AG04450 (cell line): Measurements from ENCODE around the gene PIGO. TPM values are rescaled to one million over a fixed set of nuclear protein-coding genes. Genes with fewer than 3 reads are reported as not detected.

Experiments used
- CTCF ChIA-PET: fragments of 300-600, 350-600 bp; formaldehyde crosslinking; extraction: SDS; loops from one replicate; lab custom pipeline; 2022; ENCODE audit warnings: antibody characterized with exemption, inconsistent platforms; lab: Charles Lee
- POLR2A ChIA-PET: fragments of 350-600 bp; formaldehyde crosslinking; extraction: SDS; loops from one replicate; lab custom pipeline; 2021; ENCODE audit warnings: antibody characterized with exemption, inconsistent platforms; lab: Yijun Ruan, JAX
- DNase-seq: peaks from one replicate; pipeline ENCODE4 v3.0.0-alpha.2; 2011; ENCODE audit warnings: low read depth, low spot score
- H3K27ac ChIP-seq: one replicate; pipeline ENCODE4 v1.5.1; 2012; ENCODE audit warnings: low read depth, low read length, control low read depth
- H3K27me3 ChIP-seq: one replicate; pipeline ENCODE4 v1.6.0; 2012; ENCODE audit warnings: low read length; ENCODE audit not compliant: control insufficient read depth, insufficient read depth
- H3K4me3 ChIP-seq: 2 replicates; pipeline ENCODE4 v1.5.1; 2011; ENCODE audit warnings: mild to moderate bottlenecking, low read depth, low read length, control low read depth
- H3K9me3 ChIP-seq: 2 replicates; pipeline ENCODE4 v1.5.1; 2012; ENCODE audit warnings: low read length; ENCODE audit not compliant: control insufficient read depth, insufficient read depth
- polyA plus RNA-seq: library from polyadenylated mRNA; depleted of rRNA; stranded (reverse); fragments of >200 nt; gene quantifications from 2 replicates; pipeline ENCODE4 v1.2.3, GENCODE V29; 2011
- TF ChIP-seq, protein P1 (sequence below): IDR thresholded peaks from 2 replicates; pipeline ENCODE4 v1.5.1; 2011; ENCODE audit warnings: low read depth, low read length, control low read depth, inconsistent platforms

The PIGO gene
- polyA plus RNA-seq, 1 experiment, result 14.3 TPM

DNA sequence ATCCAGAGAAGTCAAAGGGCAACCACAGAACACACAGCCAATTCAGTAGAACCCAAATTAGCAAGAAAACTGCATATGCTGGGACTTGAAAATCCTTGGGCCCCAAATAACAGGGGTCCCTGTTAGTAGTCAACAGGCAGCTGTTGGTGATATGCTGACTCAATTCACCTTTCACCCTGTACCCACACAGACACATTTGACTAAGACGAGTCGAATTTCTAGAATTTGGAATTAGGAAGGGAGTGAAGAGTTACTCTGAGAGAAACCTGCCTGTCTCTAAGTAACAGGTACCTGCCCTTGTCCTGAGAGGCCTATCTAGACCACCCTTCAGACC is 23.1 kb downstream of the PIGO start:
- DNase-seq, result no peak
- TF ChIP-seq, protein P1, sequence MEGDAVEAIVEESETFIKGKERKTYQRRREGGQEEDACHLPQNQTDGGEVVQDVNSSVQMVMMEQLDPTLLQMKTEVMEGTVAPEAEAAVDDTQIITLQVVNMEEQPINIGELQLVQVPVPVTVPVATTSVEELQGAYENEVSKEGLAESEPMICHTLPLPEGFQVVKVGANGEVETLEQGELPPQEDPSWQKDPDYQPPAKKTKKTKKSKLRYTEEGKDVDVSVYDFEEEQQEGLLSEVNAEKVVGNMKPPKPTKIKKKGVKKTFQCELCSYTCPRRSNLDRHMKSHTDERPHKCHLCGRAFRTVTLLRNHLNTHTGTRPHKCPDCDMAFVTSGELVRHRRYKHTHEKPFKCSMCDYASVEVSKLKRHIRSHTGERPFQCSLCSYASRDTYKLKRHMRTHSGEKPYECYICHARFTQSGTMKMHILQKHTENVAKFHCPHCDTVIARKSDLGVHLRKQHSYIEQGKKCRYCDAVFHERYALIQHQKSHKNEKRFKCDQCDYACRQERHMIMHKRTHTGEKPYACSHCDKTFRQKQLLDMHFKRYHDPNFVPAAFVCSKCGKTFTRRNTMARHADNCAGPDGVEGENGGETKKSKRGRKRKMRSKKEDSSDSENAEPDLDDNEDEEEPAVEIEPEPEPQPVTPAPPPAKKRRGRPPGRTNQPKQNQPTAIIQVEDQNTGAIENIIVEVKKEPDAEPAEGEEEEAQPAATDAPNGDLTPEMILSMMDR, result no peak
- H3K27ac ChIP-seq, result peak overlapping the region; percentile 82
- no peaks in the 10 kb centered on the region for H3K27me3 ChIP-seq
- ChIA-PET CTCF (interaction anchor here (2.3 kb wide), 1 partner anchor 8 kb away, joined by 6 read pairs; no protein-coding TSS in a partner anchor), POLR2A (interaction anchor here (2.6 kb wide), 1 partner anchor 38 kb away, joined by 18 read pairs; no protein-coding TSS in a partner anchor)
- H3K4me3 ChIP-seq, result no peak overlapping the region
- H3K9me3 ChIP-seq, result no peaks in the 10 kb centered on the region

GRCh38 chr9:35072461-35073278 is 23.7 kb downstream of the PIGO start, which contains the start of gene VCP:
Gene VCP (minus strand): TSS chr9:35072625. CDS start chr9:35072353, 272 bp downstream.
- Histone ChIP-seq H3K9me3 (no peaks in the 10 kb centered on the region), H3K27ac (peak within 1 kb of the TSS; percentile 100), H3K27me3 (no peaks in the 10 kb centered on the region), H3K4me3 (peak within 1 kb of the TSS; percentile 90)
- POLR2A ChIA-PET, result interaction anchor here (0.6 to 2.6 kb wide), 21 partner anchors 8 to 278 kb away, joined by 3 to 18 read pairs (median 6); partner anchors contain the start of genes ATOSB, DNAJB5, STOML2 and UNC13B
- TF ChIP-seq, protein P1, result no peak
- CTCF ChIA-PET, result interaction anchor here (0.7 to 2.6 kb wide), 8 partner anchors 9 to 173 kb away, joined by 3 to 27 read pairs (median 5); partner anchors contain the start of genes ATOSB and PIGO
- DNase-seq, result peak; percentile 98

DNA sequence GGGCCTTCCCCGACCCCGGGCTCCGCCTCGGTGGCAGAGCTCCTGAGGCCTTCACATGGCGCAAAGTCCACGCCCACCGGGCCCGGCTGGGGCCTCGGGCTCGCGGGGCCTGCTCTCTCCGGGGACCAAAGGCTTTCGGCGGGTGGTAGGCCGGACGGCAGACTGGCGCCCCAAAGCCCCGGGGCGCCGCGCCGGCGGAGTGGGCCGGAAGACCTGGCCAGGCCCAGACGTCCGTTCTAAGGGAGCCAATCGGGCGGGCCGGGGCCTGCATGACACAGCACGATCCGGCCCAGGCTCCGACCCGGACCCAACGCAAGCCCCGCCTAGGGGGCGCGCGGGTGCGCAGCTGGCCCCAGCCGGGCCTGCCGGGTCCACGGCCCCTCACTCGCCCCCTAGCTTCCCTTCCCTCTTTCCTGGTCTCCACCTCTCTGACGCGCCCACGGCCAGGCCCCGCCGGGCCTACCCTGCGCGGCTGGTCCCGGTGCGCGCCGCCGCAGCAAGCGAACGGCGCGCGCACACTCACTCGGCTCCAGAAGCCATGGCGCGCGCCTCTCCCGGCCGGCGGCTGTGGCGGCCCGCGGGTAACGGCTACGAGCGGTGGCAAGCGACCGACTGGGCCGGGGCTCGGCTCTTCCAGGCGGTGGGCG is 24.5 kb downstream of the PIGO start:
- Histone ChIP-seq H3K9me3 (no peaks in the 10 kb centered on the region), H3K27ac (peak overlapping the region; percentile 100), H3K27me3 (no peaks in the 10 kb centered on the region), H3K4me3 (peak overlapping the region; percentile 90)
- ChIA-PET POLR2A (interaction anchor here (0.6 to 2.6 kb wide), 24 partner anchors 9 to 1130 kb away, joined by 3 to 18 read pairs (median 5); partner anchors contain the start of genes ATOSB, DNAJB5, PIGO and STOML2), CTCF (interaction anchor here (0.6 to 2.6 kb wide), 15 partner anchors 8 to 438 kb away, joined by 3 to 27 read pairs (median 3); partner anchors contain the start of genes ATOSB, DNAJB5 and PIGO)
- DNase-seq, result peak; percentile 58
- TF ChIP-seq, protein P1, result peak; percentile 34; the same call in 1 of the 2 replicates

DNA sequence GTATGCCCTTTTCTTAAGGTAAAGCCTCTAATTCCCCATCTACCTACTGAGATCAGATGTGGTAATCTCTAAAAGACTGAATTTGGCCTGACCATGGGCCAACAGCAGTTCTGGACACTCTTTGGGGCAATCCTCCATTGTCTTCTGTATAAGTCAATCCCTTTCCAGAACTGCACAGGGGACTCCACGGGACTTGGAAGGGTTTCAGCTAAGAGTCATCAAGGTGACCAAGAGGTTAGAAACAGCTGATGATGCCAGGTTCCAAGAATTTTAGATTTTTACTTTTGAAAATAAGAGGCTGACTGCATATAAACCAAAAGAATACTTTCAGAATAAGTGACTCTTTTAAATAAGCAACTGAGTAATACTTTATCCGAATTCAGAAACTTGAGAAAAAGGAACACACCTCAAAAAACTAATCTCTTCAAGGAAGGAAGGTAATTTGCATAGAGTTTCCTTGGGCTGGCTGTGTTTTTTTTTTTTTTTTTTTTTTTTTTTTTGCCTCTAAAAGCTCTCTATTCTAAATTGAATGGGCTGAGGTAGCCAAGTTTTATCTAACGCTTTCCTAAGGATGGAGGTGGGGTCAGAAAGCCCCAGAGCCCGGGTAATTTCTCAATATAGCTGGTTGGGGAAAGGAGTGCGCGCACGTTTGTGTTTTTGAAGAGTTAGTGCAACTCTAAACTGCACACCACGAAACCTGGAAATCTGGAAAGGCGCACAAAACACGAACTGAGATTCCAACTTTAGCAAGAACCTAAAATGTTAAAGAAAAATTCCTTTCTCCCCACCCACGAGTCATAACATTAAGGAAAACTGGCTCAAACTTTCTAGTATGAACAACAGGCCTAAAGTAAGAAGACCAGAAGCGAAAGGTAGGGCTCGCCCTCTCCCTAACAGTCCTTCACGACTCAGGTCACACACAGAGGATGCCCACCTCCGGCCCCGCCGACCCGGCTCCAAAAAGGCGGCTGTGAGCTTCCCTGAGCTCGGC is 25.3 kb downstream of the PIGO start:
- Histone ChIP-seq H3K27ac (peak overlapping the region; percentile 100), H3K4me3 (peak overlapping the region; percentile 90), H3K27me3 (no peaks in the 10 kb centered on the region), H3K9me3 (no peaks in the 10 kb centered on the region)
- no peak for DNase-seq
- TF ChIP-seq, protein P1, result no peak
- ChIA-PET POLR2A (interaction anchor here (0.6 to 2.6 kb wide), 20 partner anchors 8 to 1131 kb away, joined by 3 to 18 read pairs (median 7); partner anchors contain the start of genes ATOSB, DNAJB5, FANCG and PIGO), CTCF (interaction anchor here (0.6 to 2.6 kb wide), 12 partner anchors 10 to 437 kb away, joined by 3 to 27 read pairs (median 4); partner anchors contain the start of genes DNAJB5 and PIGO)
